ENCODE data around the gene SEC23B. TPM values are rescaled to one million over a fixed set of nuclear protein-coding genes. Genes with fewer than 3 reads are reported as not detected.

The SEC23B gene
- total RNA-seq, 1 experiment from 2014 or later = 85.8 TPM

DNA sequence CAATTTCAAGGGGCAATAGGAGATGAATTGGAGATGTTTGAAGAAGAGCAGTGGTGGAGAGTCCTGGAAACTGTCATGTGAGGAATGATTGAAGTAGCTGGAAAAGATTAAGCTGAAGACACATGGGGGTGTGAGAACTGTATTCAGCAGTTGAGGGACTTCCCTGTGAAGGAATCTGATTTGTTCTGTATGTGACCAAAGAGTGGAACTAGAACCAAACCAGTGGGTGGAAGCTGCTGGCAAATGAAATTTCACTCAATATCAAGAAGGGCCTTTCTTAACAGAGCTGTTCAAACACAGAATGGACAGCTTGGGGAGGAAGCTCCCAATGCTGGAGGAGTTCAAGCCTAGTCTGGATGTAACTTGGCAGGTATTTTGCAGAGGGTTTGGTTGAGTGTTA is 21.3 kb downstream of the SEC23B start:
- Histone ChIP-seq H3K27me3 (ENCODE audit: insufficient read depth, low read length) (no peaks in the 10 kb centered on the region), H3K4me2 (ENCODE audit: low read length) (no peak overlapping the region), H3K9me2 (ENCODE audit: insufficient read depth) (no peaks in the 10 kb centered on the region), H3K9me3 (ENCODE audit: control insufficient read depth in 1 of 2, insufficient read depth in 1 of 2, low read depth in 1 of 2, low read length in 2 of 2) (no peaks in the 10 kb centered on the region), H3K79me2 (ENCODE audit: insufficient read depth, low read length) (no peaks in the 10 kb centered on the region), H3K4me1 (ENCODE audit: control insufficient read depth in 1 of 2, insufficient read depth in 2 of 2, low read length in 2 of 2) (peaks cover 5 to 8% of the 10 kb centered on the region in 2 experiments; a peak in 3 of 4 replicates), H2AFZ (ENCODE audit: low read depth, low read length, poor library complexity, severe bottlenecking) (no peak overlapping the region), H3K9ac (ENCODE audit: low read length) (no peak overlapping the region), H4K20me1 (ENCODE audit: insufficient read depth) (no peaks in the 10 kb centered on the region), H3K4me3 (replicated peaks in 1 of 2; ENCODE audit: low read depth in 1 of 2, low read length in 2 of 2) (no peak overlapping the region), H3K36me3 (ENCODE audit: control insufficient read depth in 1 of 2, insufficient read depth in 2 of 2, low read length in 2 of 2) (peaks cover 62 to 70% of the 10 kb centered on the region in 2 experiments), H3K27ac (ENCODE audit: low read depth, low read length) (no peak overlapping the region)
- DNase-seq (ENCODE audit: low read depth, low spot score) = no peak
- BruUV-seq (replicated peaks) = no TSS peak
- ChIA-PET CTCF (no interaction called here), POLR2A (interaction anchor here (1.5 kb wide), 1 partner anchor 21 kb away, joined by 8 read pairs; the partner anchor contains the start of gene SEC23B), RAD21 (ENCODE audit: low non-redundant PET in 1 of 2, low total read pairs in 2 of 2, uncharacterized antibody in 2 of 2, unreplicated experiment in 2 of 2) (no interaction called here)
- intact Hi-C loops (cut with micrococcal nuclease) = no loop called here
- TF ChIP-seq EZH2 (IDR thresholded peaks at IDR 0.05) = no peak
- TF ChIP-seq CTCF (IDR thresholded peaks at IDR 0.05 in 2 of 3, conservative IDR thresholded peaks at IDR 0.05 in 1 of 3; ENCODE audit: borderline replicate concordance in 1 of 3, insufficient read depth in 1 of 3, low read depth in 2 of 3, low read length in 2 of 3) = no peak
- no peak for TF ChIP-seq RAD21 (IDR thresholded peaks at IDR 0.05; ENCODE audit: low read depth)
- TF ChIP-seq JUND (IDR thresholded peaks at IDR 0.05) = no peak
- TF ChIP-seq CEBPB (IDR thresholded peaks at IDR 0.05; ENCODE audit: low read depth) = no peak
- no peak for TF ChIP-seq EZH2phosphoT487 (IDR thresholded peaks at IDR 0.05; ENCODE audit: borderline replicate concordance)
- ATAC-seq = no peak

GRCh38 chr20:18532626-18533025 is 24.9 kb downstream of the SEC23B start:
- no TSS peak for BruUV-seq (replicated peaks)
- no peak overlapping the region for H3K4me2 ChIP-seq (ENCODE audit: low read length)
- no peak overlapping the region for H3K27ac ChIP-seq (ENCODE audit: low read depth, low read length)
- H3K27me3 ChIP-seq (ENCODE audit: insufficient read depth, low read length) = no peaks in the 10 kb centered on the region
- peaks cover 40 to 68% of the 10 kb centered on the region in 2 experiments for H3K36me3 ChIP-seq (ENCODE audit: control insufficient read depth in 1 of 2, insufficient read depth in 2 of 2, low read length in 2 of 2)
- DNase-seq (ENCODE audit: low read depth, low spot score) = no peak
- H3K9me2 ChIP-seq (ENCODE audit: insufficient read depth) = no peaks in the 10 kb centered on the region
- H3K4me1 ChIP-seq (ENCODE audit: control insufficient read depth in 1 of 2, insufficient read depth in 2 of 2, low read length in 2 of 2) = no peaks in the 10 kb centered on the region
- no peak overlapping the region for H2AFZ ChIP-seq (ENCODE audit: low read depth, low read length, poor library complexity, severe bottlenecking)
- H3K4me3 ChIP-seq (replicated peaks in 1 of 2; ENCODE audit: low read depth in 1 of 2, low read length in 2 of 2) = no peak overlapping the region
- no peak for ATAC-seq
- ChIA-PET CTCF (no interaction called here), POLR2A (no interaction called here), RAD21 (ENCODE audit: low non-redundant PET in 1 of 2, low total read pairs in 2 of 2, uncharacterized antibody in 2 of 2, unreplicated experiment in 2 of 2) (no interaction called here)
- H3K79me2 ChIP-seq (ENCODE audit: insufficient read depth, low read length) = no peaks in the 10 kb centered on the region
- TF ChIP-seq CBX3 (IDR thresholded peaks at IDR 0.05; ENCODE audit: low read depth) (no peak), TCF7L2 (IDR thresholded peaks at IDR 0.05; ENCODE audit: borderline replicate concordance, extremely low read depth, insufficient read depth, insufficient read length) (no peak), CTCF (IDR thresholded peaks at IDR 0.05 in 2 of 3, conservative IDR thresholded peaks at IDR 0.05 in 1 of 3; ENCODE audit: borderline replicate concordance in 1 of 3, insufficient read depth in 1 of 3, low read depth in 2 of 3, low read length in 2 of 3) (no peak)
- TF ChIP-seq, protein P1, sequence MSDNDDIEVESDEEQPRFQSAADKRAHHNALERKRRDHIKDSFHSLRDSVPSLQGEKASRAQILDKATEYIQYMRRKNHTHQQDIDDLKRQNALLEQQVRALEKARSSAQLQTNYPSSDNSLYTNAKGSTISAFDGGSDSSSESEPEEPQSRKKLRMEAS (IDR thresholded peaks at IDR 0.05) = no peak
- no peaks in the 10 kb centered on the region for H4K20me1 ChIP-seq (ENCODE audit: insufficient read depth)
- H3K9me3 ChIP-seq (ENCODE audit: control insufficient read depth in 1 of 2, insufficient read depth in 1 of 2, low read depth in 1 of 2, low read length in 2 of 2) = no peaks in the 10 kb centered on the region
- H3K9ac ChIP-seq (ENCODE audit: low read length) = no peak overlapping the region
- intact Hi-C loops (cut with micrococcal nuclease) = no loop called here
